Coronary artery (tissue), 2 donors: ENCODE results near the gene RNF114.
A peak's percentile ranks its signal among the peaks of the same experiment; 100 is the strongest.

Source experiments
- DNase-seq: peaks from one replicate; pipeline ENCODE4 v3.0.0-alpha.2; 2017; ENCODE audit warnings: low spot score
- H3K27ac ChIP-seq, 2 donors: fragments of 200-600 bp; sonication (generic); one replicate each; pipeline ENCODE4 v1.5.1; 2016 to 2019
- H3K4me3 ChIP-seq: fragments of 200-600 bp; sonication (generic); 2 replicates; pipeline ENCODE4 v1.5.1; 2016; ENCODE audit warnings: mild to moderate bottlenecking, moderate library complexity
- CTCF ChIP-seq: fragments of 200-600 bp; sonication (generic); IDR thresholded peaks from one replicate; pipeline ENCODE4 v1.5.1; 2019; ENCODE audit warnings: antibody characterized with exemption

Gene RNF114

GRCh38 chr20:49906101-49906604, 30.0 kb upstream of the RNF114 start:
- no peak overlapping the region for H3K27ac ChIP-seq

GRCh38 chr20:49906615-49907154, 29.5 kb upstream of the RNF114 start:
- no peak for TF ChIP-seq CTCF
- Histone ChIP-seq H3K4me3 (no peak overlapping the region), H3K27ac (no peak overlapping the region)
- no peak for DNase-seq

More at GRCh38 chr20:49906101-49906604, 30.0 kb upstream of the RNF114 start:
- TF ChIP-seq CTCF: no peak
- DNase-seq: no peak
- H3K4me3 ChIP-seq: no peak overlapping the region

GRCh38 chr20:49907405-49908257, 28.6 kb upstream of the RNF114 start:
- no peak for TF ChIP-seq CTCF
- DNase-seq: no peak
- no peak overlapping the region for H3K4me3 ChIP-seq
- H3K27ac ChIP-seq: no peak overlapping the region

- no peak overlapping the region for H3K27ac ChIP-seq
- DNase-seq: no peak
- H3K4me3 ChIP-seq: no peak overlapping the region
- TF ChIP-seq CTCF: no peak
Observed at GRCh38 chr20:49908258-49908565, 28.0 kb upstream of the RNF114 start.

GRCh38 chr20:49909499-49910339, 26.5 kb upstream of the RNF114 start:
- Histone ChIP-seq H3K4me3 (no peak overlapping the region), H3K27ac (peak overlapping the region in 1 of 2 donors; percentile 6)
- no peak for TF ChIP-seq CTCF
- no peak for DNase-seq

DNA sequence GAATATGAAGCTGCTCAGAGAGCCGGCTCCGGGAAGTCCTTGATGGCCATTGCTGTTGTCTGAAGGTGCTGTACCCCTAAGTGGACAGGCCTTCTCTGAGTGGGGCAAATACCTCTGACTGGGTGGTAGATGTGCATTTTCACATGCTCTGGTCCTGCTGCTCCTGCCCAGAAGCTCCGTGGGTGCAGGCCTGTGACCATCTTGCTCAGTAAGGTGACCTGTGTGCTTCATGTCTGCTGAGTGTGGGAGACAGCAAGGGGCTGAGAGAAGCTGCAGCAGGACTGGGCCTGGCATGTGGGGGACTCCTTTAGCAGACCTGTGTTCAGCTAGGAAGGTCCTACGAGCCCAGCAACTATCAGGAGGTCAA, 25.9 kb upstream of the RNF114 start:
- no peak for TF ChIP-seq CTCF
- H3K4me3 ChIP-seq: no peak overlapping the region
- no peak for DNase-seq

More for the DNA sequence above, 25.9 kb upstream of the RNF114 start:
- H3K27ac ChIP-seq: no peak overlapping the region
